ENCODE data around the gene ZBTB20. TPM values are rescaled to one million over a fixed set of nuclear protein-coding genes. Genes with fewer than 3 reads are reported as not detected.

Gene ZBTB20
- total RNA-seq, 1 experiment from 2014 or later, result 10.7 TPM

- ChIA-PET POLR2A (no interaction called here), CTCF (interaction anchor here (1.7 kb wide), 1 partner anchor 15 kb away, joined by 11 read pairs; no protein-coding TSS in a partner anchor)
- BruUV-seq (replicated peaks), result no TSS peak
- DNase-seq (ENCODE audit: unreplicated experiment), result no peak
- peaks cover 5% of the 10 kb centered on the region for H3K4me1 Mint-ChIP-seq (ENCODE audit: insufficient read depth, unreplicated experiment)
- H3K36me3 Mint-ChIP-seq (ENCODE audit: insufficient read depth, unreplicated experiment), result peaks cover 11% of the 10 kb centered on the region
- H3K4me3 Mint-ChIP-seq (ENCODE audit: unreplicated experiment), result no peak overlapping the region
- no peaks in the 10 kb centered on the region for H3K9me3 Mint-ChIP-seq (ENCODE audit: unreplicated experiment)
- H3K27ac Mint-ChIP-seq (ENCODE audit: low read depth, unreplicated experiment), result no peak overlapping the region
- no peaks in the 10 kb centered on the region for H3K27me3 Mint-ChIP-seq (ENCODE audit: insufficient read depth, unreplicated experiment)
- intact Hi-C loops (cut with micrococcal nuclease), result no loop called here
- TF ChIP-seq, protein P1, sequence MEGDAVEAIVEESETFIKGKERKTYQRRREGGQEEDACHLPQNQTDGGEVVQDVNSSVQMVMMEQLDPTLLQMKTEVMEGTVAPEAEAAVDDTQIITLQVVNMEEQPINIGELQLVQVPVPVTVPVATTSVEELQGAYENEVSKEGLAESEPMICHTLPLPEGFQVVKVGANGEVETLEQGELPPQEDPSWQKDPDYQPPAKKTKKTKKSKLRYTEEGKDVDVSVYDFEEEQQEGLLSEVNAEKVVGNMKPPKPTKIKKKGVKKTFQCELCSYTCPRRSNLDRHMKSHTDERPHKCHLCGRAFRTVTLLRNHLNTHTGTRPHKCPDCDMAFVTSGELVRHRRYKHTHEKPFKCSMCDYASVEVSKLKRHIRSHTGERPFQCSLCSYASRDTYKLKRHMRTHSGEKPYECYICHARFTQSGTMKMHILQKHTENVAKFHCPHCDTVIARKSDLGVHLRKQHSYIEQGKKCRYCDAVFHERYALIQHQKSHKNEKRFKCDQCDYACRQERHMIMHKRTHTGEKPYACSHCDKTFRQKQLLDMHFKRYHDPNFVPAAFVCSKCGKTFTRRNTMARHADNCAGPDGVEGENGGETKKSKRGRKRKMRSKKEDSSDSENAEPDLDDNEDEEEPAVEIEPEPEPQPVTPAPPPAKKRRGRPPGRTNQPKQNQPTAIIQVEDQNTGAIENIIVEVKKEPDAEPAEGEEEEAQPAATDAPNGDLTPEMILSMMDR (IDR thresholded peaks at IDR 0.05; ENCODE audit: unreplicated experiment), result no peak
Measured at GRCh38 chr3:114379266-114379665, 767.8 kb downstream of the ZBTB20 start.

DNA sequence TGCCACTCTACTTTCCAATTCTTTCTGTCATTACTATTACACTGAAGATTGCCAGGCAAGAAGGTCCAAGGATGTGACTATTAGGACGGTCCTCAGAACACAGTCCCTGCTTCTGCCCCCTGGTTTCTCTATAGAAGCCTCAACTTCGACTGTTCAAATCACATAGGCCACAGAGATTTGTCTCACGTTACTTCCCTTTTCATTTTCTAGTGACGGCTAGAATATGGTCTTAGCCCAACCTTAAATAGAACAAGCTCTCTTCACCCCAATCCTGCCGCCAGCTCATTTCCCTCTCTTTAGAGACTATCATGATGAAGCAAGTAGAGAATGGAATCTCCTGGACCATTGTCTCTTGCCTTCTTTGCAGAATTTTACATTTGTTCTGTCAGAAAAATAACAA lies 768.3 kb downstream of the ZBTB20 start:
- CTCF ChIA-PET, result no interaction called here
- BruUV-seq (replicated peaks), result no TSS peak
- Mint-ChIP-seq H3K4me1 (ENCODE audit: insufficient read depth, unreplicated experiment) (peaks cover 5% of the 10 kb centered on the region), H3K4me3 (ENCODE audit: unreplicated experiment) (no peak overlapping the region), H3K36me3 (ENCODE audit: insufficient read depth, unreplicated experiment) (peaks cover 11% of the 10 kb centered on the region), H3K9me3 (ENCODE audit: unreplicated experiment) (no peaks in the 10 kb centered on the region), H3K27me3 (ENCODE audit: insufficient read depth, unreplicated experiment) (no peaks in the 10 kb centered on the region), H3K27ac (ENCODE audit: low read depth, unreplicated experiment) (no peak overlapping the region)
- intact Hi-C loops (cut with micrococcal nuclease), result no loop called here
- POLR2A ChIA-PET, result no interaction called here
- DNase-seq (ENCODE audit: unreplicated experiment), result no peak
- TF ChIP-seq, protein P1 (IDR thresholded peaks at IDR 0.05; ENCODE audit: unreplicated experiment), result no peak

DNA sequence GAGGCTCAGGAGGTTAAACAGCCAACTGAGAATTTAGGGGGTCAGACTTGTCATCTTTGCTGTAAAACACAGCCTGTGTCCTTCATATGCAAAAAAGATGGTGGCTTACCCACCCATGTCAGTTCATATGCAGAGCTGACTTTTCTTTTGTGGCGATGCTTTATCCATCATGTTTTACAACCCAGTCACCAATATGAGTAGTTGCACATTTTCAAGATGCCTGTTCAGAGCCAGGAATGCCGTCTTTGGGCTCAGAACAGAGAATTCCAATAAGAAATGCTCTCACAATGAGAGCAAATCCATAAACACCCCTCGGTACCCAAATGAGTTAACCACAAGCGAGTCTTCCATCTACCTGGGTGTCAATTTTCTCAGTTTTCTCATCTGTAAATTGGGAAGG lies 769.7 kb downstream of the ZBTB20 start:
- no peak for DNase-seq (ENCODE audit: unreplicated experiment)
- H3K9me3 Mint-ChIP-seq (ENCODE audit: unreplicated experiment), result no peaks in the 10 kb centered on the region
- H3K4me1 Mint-ChIP-seq (ENCODE audit: insufficient read depth, unreplicated experiment), result peaks cover 5% of the 10 kb centered on the region
- H3K36me3 Mint-ChIP-seq (ENCODE audit: insufficient read depth, unreplicated experiment), result peaks cover 11% of the 10 kb centered on the region
- H3K27me3 Mint-ChIP-seq (ENCODE audit: insufficient read depth, unreplicated experiment), result no peaks in the 10 kb centered on the region
- TF ChIP-seq, protein P1 (IDR thresholded peaks at IDR 0.05; ENCODE audit: unreplicated experiment), result no peak
- ChIA-PET CTCF (no interaction called here), POLR2A (no interaction called here)
- intact Hi-C loops (cut with micrococcal nuclease), result no loop called here
- no TSS peak for BruUV-seq (replicated peaks)
- H3K27ac Mint-ChIP-seq (ENCODE audit: low read depth, unreplicated experiment), result no peak overlapping the region
- H3K4me3 Mint-ChIP-seq (ENCODE audit: unreplicated experiment), result no peak overlapping the region

- Mint-ChIP-seq H3K27me3 (ENCODE audit: insufficient read depth, unreplicated experiment) (no peaks in the 10 kb centered on the region), H3K4me1 (ENCODE audit: insufficient read depth, unreplicated experiment) (peaks cover 5% of the 10 kb centered on the region), H3K36me3 (ENCODE audit: insufficient read depth, unreplicated experiment) (peaks cover 11% of the 10 kb centered on the region), H3K9me3 (ENCODE audit: unreplicated experiment) (no peaks in the 10 kb centered on the region), H3K27ac (ENCODE audit: low read depth, unreplicated experiment) (no peak overlapping the region), H3K4me3 (ENCODE audit: unreplicated experiment) (no peak overlapping the region)
- ChIA-PET POLR2A (no interaction called here), CTCF (interaction anchor here (0.8 to 1.8 kb wide), 3 partner anchors 13 to 42 kb away, joined by 3 to 5 read pairs (median 5); no protein-coding TSS in a partner anchor)
- no peak for DNase-seq (ENCODE audit: unreplicated experiment)
- intact Hi-C loops (cut with micrococcal nuclease), result no loop called here
- TF ChIP-seq, protein P1 (IDR thresholded peaks at IDR 0.05; ENCODE audit: unreplicated experiment), result no peak
- BruUV-seq (replicated peaks), result no TSS peak
Measured at GRCh38 chr3:114376516-114377185, 770.4 kb downstream of the ZBTB20 start.

Measured in MCF 10A (cell line).